Measurements from ENCODE around the gene CFAP100.

Gene CFAP100

GRCh38 chr3:126356373-126357264 is 38.1 kb upstream of the CFAP100 start (continued):
- TF ChIP-seq ZNF501 (tag by site-specific recombination; IDR thresholded peaks at IDR 0.05), result 0 out of 2 replicates have a peak, but pooled peaks have one; percentile 40
- peak; percentile 11; the same call in 1 of the 2 replicates for TF ChIP-seq YY1 (tag by site-specific recombination; IDR thresholded peaks at IDR 0.05)
- TF ChIP-seq, protein P1, sequence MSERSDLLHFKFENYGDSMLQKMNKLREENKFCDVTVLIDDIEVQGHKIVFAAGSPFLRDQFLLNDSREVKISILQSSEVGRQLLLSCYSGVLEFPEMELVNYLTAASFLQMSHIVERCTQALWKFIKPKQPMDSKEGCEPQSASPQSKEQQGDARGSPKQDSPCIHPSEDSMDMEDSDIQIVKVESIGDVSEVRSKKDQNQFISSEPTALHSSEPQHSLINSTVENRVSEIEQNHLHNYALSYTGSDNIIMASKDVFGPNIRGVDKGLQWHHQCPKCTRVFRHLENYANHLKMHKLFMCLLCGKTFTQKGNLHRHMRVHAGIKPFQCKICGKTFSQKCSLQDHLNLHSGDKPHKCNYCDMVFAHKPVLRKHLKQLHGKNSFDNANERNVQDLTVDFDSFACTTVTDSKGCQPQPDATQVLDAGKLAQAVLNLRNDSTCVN (tag by site-specific recombination; optimal IDR thresholded peaks at IDR 0.05), result peak; percentile 75
- TF ChIP-seq MYNN (tag by site-specific recombination; IDR thresholded peaks at IDR 0.05; ENCODE audit: borderline replicate concordance), result peak; percentile 89; the same call in 1 of the 2 replicates
- TF ChIP-seq PRDM1 (tag by site-specific recombination; IDR thresholded peaks at IDR 0.05), result no peak
- TF ChIP-seq KLF9 (tag by site-specific recombination; IDR thresholded peaks at IDR 0.05; ENCODE audit: low read depth), result peak; percentile 79
- no peak for TF ChIP-seq ZNF561 (tag by site-specific recombination; IDR thresholded peaks at IDR 0.05; ENCODE audit: borderline replicate concordance)

DNA sequence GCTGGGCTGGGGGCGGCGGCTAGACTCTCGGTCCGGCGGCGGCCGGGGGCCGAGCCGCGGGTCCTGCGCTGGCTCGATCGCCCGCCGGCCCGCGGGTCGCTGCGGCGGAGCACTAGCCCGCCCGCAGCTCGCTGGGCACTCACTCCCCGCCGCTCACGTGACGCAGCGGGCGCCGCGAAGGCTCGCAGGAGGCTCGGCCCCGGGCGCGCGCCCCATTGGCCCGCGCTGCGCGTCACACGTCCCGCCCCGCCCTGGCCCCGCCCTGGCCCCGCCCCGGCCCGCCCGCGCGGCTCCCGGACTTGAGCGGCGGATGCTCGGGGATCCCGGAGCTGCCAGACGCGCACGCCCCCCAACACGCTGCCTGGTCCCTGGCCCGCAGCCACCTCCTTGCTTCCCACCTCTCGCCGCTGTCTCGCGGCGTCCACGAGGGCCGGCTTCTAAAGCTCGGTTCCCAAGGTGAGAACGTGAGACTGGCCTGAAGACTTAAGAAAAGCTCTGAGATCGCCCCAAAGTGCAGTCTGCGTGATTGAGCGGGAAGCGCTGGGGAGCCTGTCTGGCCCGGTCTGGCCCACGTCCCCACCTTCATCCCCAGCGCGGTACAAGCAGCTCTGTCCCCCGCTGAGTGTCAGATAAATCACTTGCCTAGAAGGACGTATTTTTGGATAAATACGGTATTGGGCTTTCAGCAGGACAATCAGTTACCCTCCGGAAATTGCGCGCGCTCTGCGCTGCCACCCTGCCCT is 37.2 kb upstream of the CFAP100 start, which contains the start of gene KLF15:
KLF15 (minus strand) TSS at position 114 of the 743 bp plus-strand sequence. CDS start 4,486 bp downstream, outside the sequence.
- ChIA-PET POLR2A (interaction anchor here (0.7 kb wide), 1 partner anchor 629 kb away, joined by 7 read pairs; no protein-coding TSS in a partner anchor), CTCF (no interaction called here)
- H3K4me3 ChIP-seq (ENCODE audit: low read depth, low read length), result peak within 1 kb of the TSS; percentile 54
- no peaks in the 10 kb centered on the region for H3K9me3 ChIP-seq (ENCODE audit: control insufficient read depth, insufficient read depth, low read depth, low read length)
- H3K27ac ChIP-seq (ENCODE audit: extremely low read depth, low read depth, low read length), result no peak within 1 kb of the TSS; the same call in 1 of the 2 replicates
- no peaks in the 10 kb centered on the region; the same call in 1 of the 2 replicates for H3K4me1 ChIP-seq (ENCODE audit: control insufficient read depth, insufficient read depth, low read length)
- H3K36me3 ChIP-seq (ENCODE audit: control insufficient read depth in 2 of 2, insufficient read depth in 1 of 2, low read length in 2 of 2), result peaks cover 0 to 4% of the 10 kb centered on the region in 2 experiments; a peak in 1 of 3 replicates
- no peak for TF ChIP-seq ZNF837 (tag by site-specific recombination; IDR thresholded peaks at IDR 0.05)
- TF ChIP-seq, protein P2, sequence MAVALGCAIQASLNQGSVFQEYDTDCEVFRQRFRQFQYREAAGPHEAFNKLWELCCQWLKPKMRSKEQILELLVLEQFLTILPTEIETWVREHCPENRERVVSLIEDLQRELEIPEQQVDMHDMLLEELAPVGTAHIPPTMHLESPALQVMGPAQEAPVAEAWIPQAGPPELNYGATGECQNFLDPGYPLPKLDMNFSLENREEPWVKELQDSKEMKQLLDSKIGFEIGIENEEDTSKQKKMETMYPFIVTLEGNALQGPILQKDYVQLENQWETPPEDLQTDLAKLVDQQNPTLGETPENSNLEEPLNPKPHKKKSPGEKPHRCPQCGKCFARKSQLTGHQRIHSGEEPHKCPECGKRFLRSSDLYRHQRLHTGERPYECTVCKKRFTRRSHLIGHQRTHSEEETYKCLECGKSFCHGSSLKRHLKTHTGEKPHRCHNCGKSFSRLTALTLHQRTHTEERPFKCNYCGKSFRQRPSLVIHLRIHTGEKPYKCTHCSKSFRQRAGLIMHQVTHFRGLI (tag by site-specific recombination; IDR thresholded peaks at IDR 0.05), result no peak
- peak; percentile 62 for TF ChIP-seq PATZ1 (tag by site-specific recombination; IDR thresholded peaks at IDR 0.05)
- TF ChIP-seq KLF7 (tag by site-specific recombination; IDR thresholded peaks at IDR 0.05; ENCODE audit: borderline replicate concordance), result no peak
- TF ChIP-seq ZNF114 (tag by site-specific recombination; IDR thresholded peaks at IDR 0.05), result no peak
- TF ChIP-seq ZNF660 (tag by site-specific recombination; IDR thresholded peaks at IDR 0.05), result peak; percentile 100
- TF ChIP-seq GLIS1 (tag by site-specific recombination; IDR thresholded peaks at IDR 0.05), result peak; percentile 64
- peak; percentile 78 for TF ChIP-seq ZBTB17 (tag by site-specific recombination; IDR thresholded peaks at IDR 0.05)
- TF ChIP-seq, protein P3, sequence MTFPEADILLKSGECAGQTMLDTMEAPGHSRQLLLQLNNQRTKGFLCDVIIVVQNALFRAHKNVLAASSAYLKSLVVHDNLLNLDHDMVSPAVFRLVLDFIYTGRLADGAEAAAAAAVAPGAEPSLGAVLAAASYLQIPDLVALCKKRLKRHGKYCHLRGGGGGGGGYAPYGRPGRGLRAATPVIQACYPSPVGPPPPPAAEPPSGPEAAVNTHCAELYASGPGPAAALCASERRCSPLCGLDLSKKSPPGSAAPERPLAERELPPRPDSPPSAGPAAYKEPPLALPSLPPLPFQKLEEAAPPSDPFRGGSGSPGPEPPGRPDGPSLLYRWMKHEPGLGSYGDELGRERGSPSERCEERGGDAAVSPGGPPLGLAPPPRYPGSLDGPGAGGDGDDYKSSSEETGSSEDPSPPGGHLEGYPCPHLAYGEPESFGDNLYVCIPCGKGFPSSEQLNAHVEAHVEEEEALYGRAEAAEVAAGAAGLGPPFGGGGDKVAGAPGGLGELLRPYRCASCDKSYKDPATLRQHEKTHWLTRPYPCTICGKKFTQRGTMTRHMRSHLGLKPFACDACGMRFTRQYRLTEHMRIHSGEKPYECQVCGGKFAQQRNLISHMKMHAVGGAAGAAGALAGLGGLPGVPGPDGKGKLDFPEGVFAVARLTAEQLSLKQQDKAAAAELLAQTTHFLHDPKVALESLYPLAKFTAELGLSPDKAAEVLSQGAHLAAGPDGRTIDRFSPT (tag by site-specific recombination; IDR thresholded peaks at IDR 0.05), result 0 out of 2 replicates have a peak, but pooled peaks have one; percentile 17
- TF ChIP-seq, protein P4, sequence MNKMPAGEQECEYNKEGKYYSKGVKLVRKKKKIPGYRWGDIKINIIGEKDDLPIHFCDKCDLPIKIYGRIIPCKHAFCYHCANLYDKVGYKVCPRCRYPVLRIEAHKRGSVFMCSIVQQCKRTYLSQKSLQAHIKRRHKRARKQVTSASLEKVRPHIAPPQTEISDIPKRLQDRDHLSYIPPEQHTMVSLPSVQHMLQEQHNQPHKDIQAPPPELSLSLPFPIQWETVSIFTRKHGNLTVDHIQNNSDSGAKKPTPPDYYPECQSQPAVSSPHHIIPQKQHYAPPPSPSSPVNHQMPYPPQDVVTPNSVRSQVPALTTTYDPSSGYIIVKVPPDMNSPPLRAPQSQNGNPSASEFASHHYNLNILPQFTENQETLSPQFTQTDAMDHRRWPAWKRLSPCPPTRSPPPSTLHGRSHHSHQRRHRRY (tag by site-specific recombination; IDR thresholded peaks at IDR 0.05), result no peak
- no peak for TF ChIP-seq ZFP41 (tag by site-specific recombination; IDR thresholded peaks at IDR 0.05; ENCODE audit: borderline replicate concordance)
- no peak for TF ChIP-seq WT1 (tag by site-specific recombination; IDR thresholded peaks at IDR 0.05)
- TF ChIP-seq ZFHX2 (tag by site-specific recombination; conservative IDR thresholded peaks at IDR 0.05), result peak; percentile 8; the same call in 1 of the 2 replicates
- TF ChIP-seq KLF16 (tag by site-specific recombination; IDR thresholded peaks at IDR 0.05), result 0 out of 2 replicates have a peak, but pooled peaks have one; percentile 45
- no peak for TF ChIP-seq ZBTB7A (tag by site-specific recombination; IDR thresholded peaks at IDR 0.05; ENCODE audit: low read depth)
- TF ChIP-seq ZNF677 (tag by site-specific recombination; IDR thresholded peaks at IDR 0.05), result no peak
- no peak for TF ChIP-seq ZNF10 (tag by site-specific recombination; IDR thresholded peaks at IDR 0.05)
- TF ChIP-seq, protein P1 (tag by site-specific recombination; optimal IDR thresholded peaks at IDR 0.05), result peak; percentile 63
